ENCODE results near the gene AMOTL2. TPM values are rescaled to one million over a fixed set of nuclear protein-coding genes. Genes with fewer than 3 reads are reported as not detected.

The AMOTL2 gene
- total and polyA plus RNA-seq, 4 donors = 4.2 to 16.7 (median 9.4) TPM

DNA sequence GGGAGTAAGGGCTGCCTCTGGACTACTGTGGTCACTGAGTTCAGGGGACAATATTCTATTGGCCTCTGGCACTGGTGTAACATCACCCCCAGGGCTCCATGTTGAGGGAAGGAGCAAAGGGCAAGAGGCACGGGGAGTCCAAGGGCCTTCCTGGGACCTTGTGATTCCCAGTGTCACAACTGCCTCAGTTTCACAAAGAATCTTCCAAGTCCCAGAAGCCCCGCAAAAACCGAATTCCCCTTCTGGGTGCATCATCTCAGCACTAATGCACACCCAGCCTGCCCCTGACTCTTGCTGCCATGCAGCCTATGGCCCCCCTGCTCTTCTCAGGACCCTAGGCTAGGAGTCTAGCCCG is 5.5 kb downstream of the AMOTL2 start:
- Histone ChIP-seq H3K9me3 (ENCODE audit: control insufficient read depth in 4 of 4, low read length in 3 of 4) (no peaks in the 10 kb centered on the region), H3K9ac (ENCODE audit: low read depth in 1 of 2, low read length in 2 of 2) (no peak overlapping the region), H3K27ac (ENCODE audit: low read depth in 1 of 2, low read length in 2 of 2) (no peak overlapping the region), H3K36me3 (ENCODE audit: control insufficient read depth in 4 of 4, insufficient read depth in 3 of 4, low read depth in 1 of 4, low read length in 3 of 4) (peaks cover 12 to 51% (median 24%) of the 10 kb centered on the region in 4 donors), H3K4me3 (ENCODE audit: low read depth in 1 of 3, low read length in 3 of 3) (no peak overlapping the region), H3K27me3 (ENCODE audit: control insufficient read depth in 4 of 4, insufficient read depth in 4 of 4, low read length in 3 of 4) (no peaks in the 10 kb centered on the region), H3K4me1 (ENCODE audit: control insufficient read depth in 4 of 4, insufficient read depth in 4 of 4, low read length in 3 of 4) (peaks cover 16 to 64% (median 46%) of the 10 kb centered on the region in 4 donors)
- DNase-seq (ENCODE audit: low spot score) = no peak
- WGBS = 86% methylated on average over 4 of the region's 4 CpGs
- TF ChIP-seq SP1 (IDR thresholded peaks at IDR 0.05) (no peak), FOXA1 (IDR thresholded peaks at IDR 0.05) (no peak), FOXA2 (IDR thresholded peaks at IDR 0.05) (no peak), RAD21 (IDR thresholded peaks at IDR 0.05) (no peak)
- TF ChIP-seq, protein P1, sequence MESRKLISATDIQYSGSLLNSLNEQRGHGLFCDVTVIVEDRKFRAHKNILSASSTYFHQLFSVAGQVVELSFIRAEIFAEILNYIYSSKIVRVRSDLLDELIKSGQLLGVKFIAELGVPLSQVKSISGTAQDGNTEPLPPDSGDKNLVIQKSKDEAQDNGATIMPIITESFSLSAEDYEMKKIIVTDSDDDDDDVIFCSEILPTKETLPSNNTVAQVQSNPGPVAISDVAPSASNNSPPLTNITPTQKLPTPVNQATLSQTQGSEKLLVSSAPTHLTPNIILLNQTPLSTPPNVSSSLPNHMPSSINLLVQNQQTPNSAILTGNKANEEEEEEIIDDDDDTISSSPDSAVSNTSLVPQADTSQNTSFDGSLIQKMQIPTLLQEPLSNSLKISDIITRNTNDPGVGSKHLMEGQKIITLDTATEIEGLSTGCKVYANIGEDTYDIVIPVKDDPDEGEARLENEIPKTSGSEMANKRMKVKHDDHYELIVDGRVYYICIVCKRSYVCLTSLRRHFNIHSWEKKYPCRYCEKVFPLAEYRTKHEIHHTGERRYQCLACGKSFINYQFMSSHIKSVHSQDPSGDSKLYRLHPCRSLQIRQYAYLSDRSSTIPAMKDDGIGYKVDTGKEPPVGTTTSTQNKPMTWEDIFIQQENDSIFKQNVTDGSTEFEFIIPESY (IDR thresholded peaks at IDR 0.05) = no peak

DNA sequence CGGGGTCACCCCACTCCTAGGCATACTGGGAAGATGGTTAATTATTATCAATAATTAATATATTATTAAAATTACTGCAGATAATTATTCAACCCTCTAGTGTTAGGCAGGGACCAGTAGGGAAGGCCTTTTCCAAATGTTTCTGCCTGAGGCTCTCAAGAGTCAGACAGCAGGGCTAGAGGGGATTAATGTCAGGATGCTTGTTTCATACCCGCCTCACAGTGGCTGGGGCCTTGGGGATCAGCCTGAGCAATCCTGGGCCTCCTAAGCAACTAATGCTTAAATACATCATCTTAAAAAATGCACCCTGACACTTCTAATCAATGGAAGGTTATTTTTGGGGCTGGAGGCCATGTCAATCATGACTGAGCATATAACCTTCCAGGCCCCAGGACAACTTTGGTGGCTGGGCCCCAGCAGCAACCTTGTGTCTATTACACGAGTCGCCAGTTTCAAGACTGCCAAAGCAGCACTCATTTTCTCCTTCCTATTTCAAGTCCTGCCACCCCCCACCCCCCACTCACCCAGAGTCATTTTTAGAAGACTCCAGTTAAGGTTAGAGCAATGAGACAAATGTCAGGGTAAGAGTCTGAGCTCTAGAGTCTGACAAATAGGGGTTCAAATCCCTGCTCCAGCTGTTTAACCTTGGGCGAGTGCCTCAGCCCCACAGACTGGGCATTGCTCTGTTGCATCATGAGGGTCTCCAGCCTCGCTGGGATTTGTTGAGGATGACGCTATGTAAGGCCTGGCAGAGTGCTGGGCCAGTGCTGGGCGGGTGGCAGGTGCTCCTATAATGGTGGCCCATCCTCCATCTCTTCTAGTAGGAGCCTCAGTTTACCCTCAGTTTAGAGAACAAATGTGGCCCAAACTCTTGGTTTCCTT is 6.1 kb downstream of the AMOTL2 start:
- H3K4me3 ChIP-seq (ENCODE audit: low read depth in 1 of 3, low read length in 3 of 3) = no peak overlapping the region
- H3K9ac ChIP-seq (ENCODE audit: low read depth in 1 of 2, low read length in 2 of 2) = no peak overlapping the region
- H3K27ac ChIP-seq (ENCODE audit: low read depth in 1 of 2, low read length in 2 of 2) = no peak overlapping the region
- no peak for TF ChIP-seq HNF4G (IDR thresholded peaks at IDR 0.05)
- no peak for TF ChIP-seq EGR1 (IDR thresholded peaks at IDR 0.05; ENCODE audit: low read depth in 2 of 2)
- TF ChIP-seq RAD21 (IDR thresholded peaks at IDR 0.05) = no peak
- TF ChIP-seq, protein P2, sequence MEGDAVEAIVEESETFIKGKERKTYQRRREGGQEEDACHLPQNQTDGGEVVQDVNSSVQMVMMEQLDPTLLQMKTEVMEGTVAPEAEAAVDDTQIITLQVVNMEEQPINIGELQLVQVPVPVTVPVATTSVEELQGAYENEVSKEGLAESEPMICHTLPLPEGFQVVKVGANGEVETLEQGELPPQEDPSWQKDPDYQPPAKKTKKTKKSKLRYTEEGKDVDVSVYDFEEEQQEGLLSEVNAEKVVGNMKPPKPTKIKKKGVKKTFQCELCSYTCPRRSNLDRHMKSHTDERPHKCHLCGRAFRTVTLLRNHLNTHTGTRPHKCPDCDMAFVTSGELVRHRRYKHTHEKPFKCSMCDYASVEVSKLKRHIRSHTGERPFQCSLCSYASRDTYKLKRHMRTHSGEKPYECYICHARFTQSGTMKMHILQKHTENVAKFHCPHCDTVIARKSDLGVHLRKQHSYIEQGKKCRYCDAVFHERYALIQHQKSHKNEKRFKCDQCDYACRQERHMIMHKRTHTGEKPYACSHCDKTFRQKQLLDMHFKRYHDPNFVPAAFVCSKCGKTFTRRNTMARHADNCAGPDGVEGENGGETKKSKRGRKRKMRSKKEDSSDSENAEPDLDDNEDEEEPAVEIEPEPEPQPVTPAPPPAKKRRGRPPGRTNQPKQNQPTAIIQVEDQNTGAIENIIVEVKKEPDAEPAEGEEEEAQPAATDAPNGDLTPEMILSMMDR (IDR thresholded peaks at IDR 0.05; ENCODE audit: low read depth, low read length, missing input control) = no peak
- no peak for DNase-seq (ENCODE audit: low spot score)
- 91% methylated on average over 8 of the region's 8 CpGs for WGBS
- no peaks in the 10 kb centered on the region for H3K9me3 ChIP-seq (ENCODE audit: control insufficient read depth in 4 of 4, low read length in 3 of 4)
- H3K27me3 ChIP-seq (ENCODE audit: control insufficient read depth in 4 of 4, insufficient read depth in 4 of 4, low read length in 3 of 4) = no peaks in the 10 kb centered on the region
- peaks cover 16 to 65% (median 51%) of the 10 kb centered on the region in 4 donors for H3K4me1 ChIP-seq (ENCODE audit: control insufficient read depth in 4 of 4, insufficient read depth in 4 of 4, low read length in 3 of 4)
- H3K36me3 ChIP-seq (ENCODE audit: control insufficient read depth in 4 of 4, insufficient read depth in 3 of 4, low read depth in 1 of 4, low read length in 3 of 4) = peaks cover 12 to 54% (median 27%) of the 10 kb centered on the region in 4 donors

DNA sequence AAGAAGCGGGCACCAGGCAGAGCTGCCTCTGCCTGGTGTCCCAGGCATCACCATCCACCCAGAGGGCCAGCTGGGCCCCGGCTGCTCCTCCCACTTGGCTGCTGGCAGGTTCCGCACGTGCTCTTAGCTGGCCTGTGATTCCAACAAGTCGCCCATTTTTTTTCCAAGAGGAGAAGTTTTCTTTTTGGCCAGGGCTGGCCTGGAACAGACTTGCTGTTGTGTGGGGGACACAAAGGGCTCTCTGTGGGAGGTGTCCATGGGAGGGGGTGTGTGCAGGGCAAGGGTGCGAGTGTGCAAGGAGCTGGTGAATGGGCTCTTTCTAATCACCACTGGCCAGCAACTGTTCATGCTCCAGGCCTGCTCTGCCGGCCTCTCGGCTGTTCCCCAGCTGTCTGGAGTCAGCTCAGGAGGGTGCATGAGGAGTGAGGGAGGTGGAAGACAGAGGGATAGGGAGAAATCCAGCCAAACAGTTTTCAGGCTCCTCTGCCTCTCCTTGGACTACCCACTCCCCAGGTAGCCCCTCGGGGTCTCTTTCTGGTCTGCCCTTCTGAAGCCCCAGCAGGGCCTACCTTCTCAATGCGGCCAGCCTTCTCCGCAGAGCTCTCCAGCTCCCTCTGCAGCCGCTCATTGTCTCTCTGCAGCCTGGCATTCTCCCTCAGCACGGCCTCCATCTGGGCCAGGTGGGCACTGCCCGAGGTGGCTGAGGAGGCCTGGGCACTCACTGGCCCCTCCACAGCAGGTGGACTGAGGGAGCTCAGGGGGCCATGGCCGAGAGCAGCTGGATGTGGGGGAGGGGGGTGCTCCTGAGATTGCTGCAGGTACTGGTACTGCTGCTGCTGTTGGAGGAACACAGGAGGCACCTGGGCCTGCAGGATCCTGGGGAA is 7.1 kb downstream of the AMOTL2 start:
- H3K27ac ChIP-seq (ENCODE audit: low read depth in 1 of 2, low read length in 2 of 2) = no peak overlapping the region
- no peak for DNase-seq (ENCODE audit: low spot score)
- no peaks in the 10 kb centered on the region for H3K27me3 ChIP-seq (ENCODE audit: control insufficient read depth in 4 of 4, insufficient read depth in 4 of 4, low read length in 3 of 4)
- no peak overlapping the region for H3K9ac ChIP-seq (ENCODE audit: low read depth in 1 of 2, low read length in 2 of 2)
- peaks cover 12 to 54% (median 31%) of the 10 kb centered on the region in 4 donors for H3K36me3 ChIP-seq (ENCODE audit: control insufficient read depth in 4 of 4, insufficient read depth in 3 of 4, low read depth in 1 of 4, low read length in 3 of 4)
- no peak overlapping the region for H3K4me3 ChIP-seq (ENCODE audit: low read depth in 1 of 3, low read length in 3 of 3)
- 79% methylated on average over 15 of the region's 15 CpGs for WGBS
- TF ChIP-seq, protein P1 (IDR thresholded peaks at IDR 0.05) = no peak
- peaks cover 13 to 62% (median 45%) of the 10 kb centered on the region in 4 donors for H3K4me1 ChIP-seq (ENCODE audit: control insufficient read depth in 4 of 4, insufficient read depth in 4 of 4, low read length in 3 of 4)
- H3K9me3 ChIP-seq (ENCODE audit: control insufficient read depth in 4 of 4, low read length in 3 of 4) = no peaks in the 10 kb centered on the region
